GM18502 (cell line): ENCODE results near the gene IFITM5.

Experiments used
- ATAC-seq: cut with Tn5 transposase; IDR thresholded peaks from one replicate; pipeline ENCODE4 v1.9.1; 2021; ENCODE audit warnings: mild to moderate bottlenecking; ENCODE audit not compliant: unreplicated experiment, poor library complexity

IFITM5 gene

DNA sequence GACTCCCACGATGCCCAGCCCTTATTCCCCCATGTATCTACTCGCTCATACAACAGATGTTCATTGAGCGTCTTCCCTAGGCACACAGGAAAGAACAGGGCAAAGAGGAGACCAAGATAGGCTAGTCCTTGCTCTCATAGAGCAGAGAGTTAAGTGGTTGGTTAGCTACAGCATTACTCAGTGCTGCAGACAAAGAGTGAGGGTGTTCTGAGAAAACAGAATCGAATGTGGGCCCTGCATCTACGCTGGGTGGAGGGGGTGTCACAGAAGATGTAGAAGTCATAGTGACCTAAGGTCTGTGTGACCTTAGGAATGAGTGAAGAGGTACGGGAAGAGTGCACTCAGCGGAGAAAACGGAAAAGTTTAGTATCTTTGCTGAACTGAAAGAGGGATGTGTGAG is 50.3 kb downstream of the IFITM5 start:
- no peak for ATAC-seq
